RCC 7860 (cell line): ENCODE data around the gene VMP1.

Source experiments
- DNase-seq: peaks from one replicate; pipeline ENCODE4 v3.0.0-alpha.2; 2015; ENCODE audit warnings: low spot score
- FAIRE-seq: peaks from 2 replicates; lab custom pipeline; 2012; peaks lifted over from hg19 to GRCh38; lab: Jason Lieb, UNC

Gene VMP1

GRCh38 chr17:59707149-59707970 lies at the start of gene VMP1, which contains the start of gene PTRH2:
VMP1 (plus strand) TSS chr17:59707654; CDS start chr17:59731447, 23,793 bp downstream.
PTRH2 (minus strand) TSS chr17:59707430; CDS start chr17:59697978, 9,452 bp downstream.
- peak; percentile 99 for DNase-seq
- peak; percentile 94 for FAIRE-seq

GRCh38 chr17:59666235-59666634 lies 41.2 kb upstream of the VMP1 start:
- no peak for DNase-seq
- peak; percentile 23 for FAIRE-seq

- FAIRE-seq = peak; percentile 99
- DNase-seq = peak; percentile 89
Measured at GRCh38 chr17:59668816-59669215, 38.6 kb upstream of the VMP1 start.

GRCh38 chr17:59669411-59669810 lies 38.0 kb upstream of the VMP1 start:
- DNase-seq (peak; percentile 82), FAIRE-seq (no peak)

GRCh38 chr17:59669944-59670343 lies 37.5 kb upstream of the VMP1 start:
- FAIRE-seq (no peak), DNase-seq (no peak)

GRCh38 chr17:59671386-59671785 lies 36.1 kb upstream of the VMP1 start:
- no peak for FAIRE-seq
- DNase-seq = no peak

- no peak for DNase-seq
- no peak for FAIRE-seq
Measured at GRCh38 chr17:59675231-59675630, 32.2 kb upstream of the VMP1 start.

GRCh38 chr17:59676716-59677115 lies 30.7 kb upstream of the VMP1 start:
- no peak for FAIRE-seq
- DNase-seq = no peak

- FAIRE-seq (no peak), DNase-seq (no peak)
Measured at GRCh38 chr17:59678918-59679317, 28.5 kb upstream of the VMP1 start.

GRCh38 chr17:59680314-59680713 lies 27.1 kb upstream of the VMP1 start:
- FAIRE-seq (no peak), DNase-seq (no peak)

GRCh38 chr17:59683283-59683682 lies 24.2 kb upstream of the VMP1 start:
- DNase-seq (no peak), FAIRE-seq (no peak)

GRCh38 chr17:59684967-59685366 lies 22.5 kb upstream of the VMP1 start:
- FAIRE-seq (no peak), DNase-seq (no peak)

GRCh38 chr17:59688008-59688407 lies 19.4 kb upstream of the VMP1 start:
- DNase-seq (no peak), FAIRE-seq (no peak)

- FAIRE-seq (no peak), DNase-seq (no peak)
Measured at GRCh38 chr17:59688496-59688895, 19.0 kb upstream of the VMP1 start.

- no peak for DNase-seq
- no peak for FAIRE-seq
Measured at GRCh38 chr17:59693582-59693981, 13.9 kb upstream of the VMP1 start.

GRCh38 chr17:59694344-59694743 lies 13.1 kb upstream of the VMP1 start:
- DNase-seq (no peak), FAIRE-seq (no peak)

GRCh38 chr17:59695945-59696681 lies 11.3 kb upstream of the VMP1 start:
- no peak for DNase-seq
- FAIRE-seq = no peak

- DNase-seq = no peak
- no peak for FAIRE-seq
Measured at GRCh38 chr17:59696682-59697277, 10.7 kb upstream of the VMP1 start.

- DNase-seq (no peak), FAIRE-seq (no peak)
Measured at GRCh38 chr17:59698143-59698542, 9.3 kb upstream of the VMP1 start.

GRCh38 chr17:59699218-59699617 lies 8.2 kb upstream of the VMP1 start:
- FAIRE-seq = no peak
- no peak for DNase-seq

- FAIRE-seq (no peak), DNase-seq (no peak)
Measured at GRCh38 chr17:59699786-59700185, 7.7 kb upstream of the VMP1 start.

GRCh38 chr17:59702304-59702703 lies 5.2 kb upstream of the VMP1 start:
- FAIRE-seq = no peak
- no peak for DNase-seq
